Skeletal muscle satellite cell (primary cell): ENCODE results near the gene OXER1.
"Not testable (repeated sequence)": the region's sequence is repeated elsewhere in the genome, so short reads cannot be mapped to it uniquely, and the experiment has no call there.

Experiments used
- H3K27me3 ChIP-seq: 2 replicates; pipeline ENCODE4 v1.7.0; 2013; ENCODE audit warnings: low read length; ENCODE audit not compliant: control insufficient read depth, insufficient read depth
- H3K36me3 ChIP-seq: 2 replicates; pipeline ENCODE4 v1.7.0; 2013; ENCODE audit warnings: mild to moderate bottlenecking, control low read depth, low read length; ENCODE audit not compliant: insufficient read depth
- H3K4me1 ChIP-seq: 2 replicates; pipeline ENCODE4 v1.7.0; 2013; ENCODE audit warnings: low read length; ENCODE audit not compliant: control insufficient read depth, insufficient read depth
- H3K4me2 ChIP-seq: 2 replicates; pipeline ENCODE4 v1.7.0; 2013; ENCODE audit warnings: mild to moderate bottlenecking, low read length
- H3K4me3 ChIP-seq: 2 replicates; pipeline ENCODE4 v1.7.0; 2013; ENCODE audit warnings: low read length
- H3K9ac ChIP-seq: 2 replicates; pipeline ENCODE4 v1.7.0; 2013; ENCODE audit warnings: mild to moderate bottlenecking, low read depth, low read length, moderate library complexity
- H3K9me3 ChIP-seq: replicated peaks from 2 replicates; pipeline ENCODE4 v1.7.0; 2013; ENCODE audit warnings: mild to moderate bottlenecking, control low read depth, low read length

OXER1 gene

DNA sequence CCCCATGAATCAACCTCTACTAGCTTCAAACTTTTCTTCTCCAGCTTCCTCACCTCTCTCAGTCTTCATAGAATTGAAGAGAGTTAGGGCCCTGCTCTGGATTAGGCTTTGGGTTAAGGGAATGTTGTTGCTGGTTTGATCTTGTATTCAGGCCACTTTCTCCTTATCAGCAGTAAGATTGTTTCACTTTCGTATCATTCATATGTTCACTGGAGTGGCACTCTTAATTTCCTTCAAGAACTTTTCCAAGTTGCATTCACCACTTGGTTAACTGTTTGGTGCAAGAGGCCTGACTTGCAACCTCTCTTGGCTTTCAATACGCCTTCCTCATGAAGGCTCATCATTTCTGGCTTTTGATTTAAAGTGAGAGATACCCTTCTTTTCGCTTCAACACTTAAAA is 22.8 kb downstream of the OXER1 start:
- H3K27me3 ChIP-seq = no peaks in the 10 kb centered on the region
- H3K36me3 ChIP-seq = peaks cover 5% of the 10 kb centered on the region
- H3K9ac ChIP-seq = no peak overlapping the region
- H3K9me3 ChIP-seq = no peaks in the 10 kb centered on the region
- H3K4me1 ChIP-seq = peaks cover 16% of the 10 kb centered on the region
- no peak overlapping the region for H3K4me2 ChIP-seq
- H3K4me3 ChIP-seq = no peak overlapping the region

DNA sequence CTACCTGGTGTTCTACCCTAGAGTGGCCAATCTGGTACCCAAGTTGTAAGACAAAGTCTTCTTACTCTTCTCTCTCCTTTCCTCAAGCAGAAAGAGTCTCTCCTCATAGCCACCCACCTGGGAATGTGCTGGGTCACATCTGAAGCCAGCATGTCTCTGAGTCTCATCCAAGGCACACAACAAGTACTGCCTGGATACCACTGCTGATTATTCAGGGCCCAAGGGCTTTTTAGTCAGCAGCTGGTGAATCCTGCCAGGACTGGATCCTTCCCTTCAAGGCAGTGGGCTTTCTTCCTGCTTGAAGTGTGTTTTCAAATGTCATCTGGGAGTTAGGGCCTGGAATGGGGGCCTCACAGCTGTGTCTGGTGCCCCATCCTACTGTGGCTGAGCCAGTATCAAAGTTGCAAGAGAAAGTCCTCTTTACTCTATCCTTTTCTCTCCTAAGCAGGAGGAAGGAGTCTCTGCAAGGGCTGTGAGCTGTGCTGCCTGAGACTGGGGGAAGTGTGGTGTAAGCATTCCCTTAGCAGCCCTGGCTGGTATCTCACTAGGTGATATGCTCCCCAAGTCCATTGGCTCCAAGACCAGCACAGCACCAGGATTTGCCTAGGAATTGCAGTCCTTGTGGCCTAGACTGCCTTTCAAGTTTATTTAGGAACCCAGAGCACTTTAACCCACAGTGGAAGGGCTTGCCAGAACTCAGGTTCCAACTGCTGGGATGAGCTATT is 27.2 kb downstream of the OXER1 start:
- peaks cover 5% of the 10 kb centered on the region for H3K36me3 ChIP-seq
- H3K4me3 ChIP-seq = no peak overlapping the region
- no peaks in the 10 kb centered on the region for H3K27me3 ChIP-seq
- no peak overlapping the region for H3K4me2 ChIP-seq
- H3K9me3 ChIP-seq = no peaks in the 10 kb centered on the region
- H3K4me1 ChIP-seq = no peaks in the 10 kb centered on the region
- H3K9ac ChIP-seq = no peak overlapping the region

DNA sequence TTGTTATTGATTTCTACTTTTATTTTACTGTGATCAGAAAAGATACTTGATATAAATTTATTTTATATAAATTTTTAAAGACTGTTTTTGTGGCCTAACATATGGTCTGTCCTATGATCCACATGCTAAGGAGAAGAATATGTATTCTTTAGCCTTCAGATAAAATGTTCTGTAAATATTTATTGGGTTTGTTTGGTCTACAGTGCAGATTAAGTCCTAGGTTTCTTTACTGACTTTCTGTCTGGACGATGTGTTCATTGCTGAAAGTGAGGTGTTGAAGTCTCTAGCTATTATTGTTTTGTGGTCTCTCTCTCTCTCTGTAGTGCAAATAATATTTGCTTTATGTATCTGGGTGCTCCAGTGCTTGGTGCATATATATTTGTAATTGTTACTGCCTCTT is 30.1 kb downstream of the OXER1 start:
- Histone ChIP-seq H3K27me3 (no peaks in the 10 kb centered on the region), H3K9me3 (no peaks in the 10 kb centered on the region), H3K4me3 (no peak overlapping the region), H3K4me2 (no peak overlapping the region), H3K36me3 (no peaks in the 10 kb centered on the region), H3K9ac (no peak overlapping the region), H3K4me1 (no peaks in the 10 kb centered on the region)

DNA sequence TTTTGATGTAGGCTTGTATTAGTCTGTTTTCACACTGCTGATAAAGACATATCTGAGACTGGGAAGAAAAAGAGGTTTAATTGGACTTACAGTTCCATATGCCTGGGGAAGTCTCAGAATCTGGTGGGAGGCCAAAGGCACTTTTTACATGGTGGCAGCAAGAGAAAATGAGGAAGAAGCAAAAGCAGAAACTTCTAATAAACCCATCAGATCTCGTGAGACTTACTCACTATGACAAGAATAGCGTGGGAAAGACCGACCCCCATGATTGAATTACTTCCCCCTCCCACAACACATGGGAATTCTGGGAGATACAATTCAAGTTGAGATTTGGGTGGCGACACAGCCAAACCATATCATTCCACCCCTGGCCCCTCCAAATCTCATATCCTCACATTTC is 32.6 kb downstream of the OXER1 start:
- not testable (repeated sequence) for H3K4me3 ChIP-seq, H3K27me3 ChIP-seq, H3K4me2 ChIP-seq, H3K9ac ChIP-seq, H3K4me1 ChIP-seq, H3K36me3 ChIP-seq, H3K9me3 ChIP-seq

DNA sequence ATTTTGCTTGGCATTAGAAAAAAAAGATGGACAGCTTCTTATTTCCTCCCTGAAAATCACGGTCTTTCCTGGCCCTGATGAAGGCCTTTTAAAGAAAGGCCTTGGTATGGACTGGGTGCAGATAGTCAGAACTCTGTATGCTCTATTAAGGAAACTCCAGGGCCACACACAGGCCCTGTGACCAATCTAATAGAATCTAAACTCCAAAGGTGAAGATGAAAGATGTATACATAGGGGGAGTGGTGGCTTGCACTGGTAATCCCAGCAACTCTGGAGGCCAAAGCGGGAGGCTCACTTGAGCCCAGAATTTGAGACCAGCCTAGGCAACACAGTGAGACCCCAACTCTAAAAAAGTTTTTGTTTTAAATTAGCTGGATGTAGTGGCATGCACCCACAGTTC is 37.3 kb downstream of the OXER1 start:
- H3K4me3 ChIP-seq = no peak overlapping the region
- H3K9me3 ChIP-seq = no peaks in the 10 kb centered on the region
- H3K4me2 ChIP-seq = no peak overlapping the region
- H3K9ac ChIP-seq = no peak overlapping the region
- H3K36me3 ChIP-seq = no peaks in the 10 kb centered on the region
- peaks cover 4% of the 10 kb centered on the region for H3K4me1 ChIP-seq
- H3K27me3 ChIP-seq = no peaks in the 10 kb centered on the region

DNA sequence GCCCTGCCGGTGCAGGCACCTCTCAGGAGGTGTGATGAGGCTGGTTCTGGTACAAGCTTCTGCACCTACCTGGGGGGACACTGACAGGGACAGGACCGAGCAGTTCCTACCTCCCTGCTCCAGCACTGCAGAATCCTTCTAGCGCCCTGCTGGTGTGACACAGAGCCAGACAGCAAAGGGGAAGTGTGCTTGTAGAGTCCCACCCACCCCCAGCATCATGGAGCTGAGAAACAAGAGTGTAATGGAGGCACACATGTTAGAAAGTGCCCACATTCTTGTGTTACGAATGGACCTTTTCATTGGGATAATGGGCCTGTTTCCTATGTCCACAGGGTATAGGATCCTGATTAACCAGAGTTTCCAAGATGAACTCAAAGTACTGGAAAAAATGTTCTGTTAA is 38.3 kb downstream of the OXER1 start:
- no peaks in the 10 kb centered on the region for H3K27me3 ChIP-seq
- H3K4me2 ChIP-seq = no peak overlapping the region
- H3K36me3 ChIP-seq = no peaks in the 10 kb centered on the region
- peaks cover 4% of the 10 kb centered on the region for H3K4me1 ChIP-seq
- H3K9me3 ChIP-seq = no peaks in the 10 kb centered on the region
- H3K9ac ChIP-seq = no peak overlapping the region
- no peak overlapping the region for H3K4me3 ChIP-seq

DNA sequence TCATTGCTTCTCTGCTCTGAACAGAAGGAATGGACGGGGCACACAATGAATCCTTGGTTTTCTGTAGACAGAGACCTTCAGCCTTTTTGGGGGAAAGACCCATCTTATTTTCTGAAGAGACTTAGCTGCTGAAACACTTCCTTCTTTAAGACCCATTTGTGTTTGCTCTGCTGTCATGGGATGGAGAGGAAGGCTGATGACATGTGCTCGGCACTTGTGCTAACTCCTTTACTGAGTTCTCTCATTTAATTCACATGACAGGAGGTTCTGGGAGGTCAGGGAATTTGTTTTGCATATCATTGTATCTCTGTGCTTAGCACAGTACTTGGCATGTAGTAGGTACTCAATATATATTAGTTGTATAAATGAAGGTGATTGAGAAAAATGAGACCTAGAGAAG is 39.0 kb downstream of the OXER1 start:
- no peak overlapping the region for H3K9ac ChIP-seq
- H3K9me3 ChIP-seq = no peaks in the 10 kb centered on the region
- no peak overlapping the region for H3K4me2 ChIP-seq
- H3K4me1 ChIP-seq = peaks cover 4% of the 10 kb centered on the region
- H3K36me3 ChIP-seq = no peaks in the 10 kb centered on the region
- no peaks in the 10 kb centered on the region for H3K27me3 ChIP-seq
- no peak overlapping the region for H3K4me3 ChIP-seq

DNA sequence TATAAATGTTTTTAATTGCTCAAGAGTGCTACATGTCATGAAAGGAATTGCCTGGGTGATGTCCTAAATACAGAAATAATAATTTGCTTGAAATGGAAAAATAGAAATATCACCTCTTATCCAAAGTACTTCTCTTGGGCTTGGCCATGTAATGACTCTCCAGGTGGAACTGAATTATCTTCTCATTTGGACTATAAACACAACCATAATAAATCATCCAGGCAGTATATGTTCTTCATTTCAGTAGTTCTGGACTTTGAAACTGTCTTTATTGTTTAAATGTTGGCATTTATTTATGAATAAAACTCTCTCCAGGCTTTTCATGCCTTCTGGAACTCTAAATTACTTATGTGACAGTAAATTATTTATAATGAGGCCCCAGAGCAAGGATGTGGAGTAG is 40.5 kb downstream of the OXER1 start:
- Histone ChIP-seq H3K36me3 (no peaks in the 10 kb centered on the region), H3K4me2 (no peak overlapping the region), H3K9me3 (no peaks in the 10 kb centered on the region), H3K27me3 (no peaks in the 10 kb centered on the region), H3K4me3 (no peak overlapping the region), H3K9ac (no peak overlapping the region), H3K4me1 (peaks cover 4% of the 10 kb centered on the region)

DNA sequence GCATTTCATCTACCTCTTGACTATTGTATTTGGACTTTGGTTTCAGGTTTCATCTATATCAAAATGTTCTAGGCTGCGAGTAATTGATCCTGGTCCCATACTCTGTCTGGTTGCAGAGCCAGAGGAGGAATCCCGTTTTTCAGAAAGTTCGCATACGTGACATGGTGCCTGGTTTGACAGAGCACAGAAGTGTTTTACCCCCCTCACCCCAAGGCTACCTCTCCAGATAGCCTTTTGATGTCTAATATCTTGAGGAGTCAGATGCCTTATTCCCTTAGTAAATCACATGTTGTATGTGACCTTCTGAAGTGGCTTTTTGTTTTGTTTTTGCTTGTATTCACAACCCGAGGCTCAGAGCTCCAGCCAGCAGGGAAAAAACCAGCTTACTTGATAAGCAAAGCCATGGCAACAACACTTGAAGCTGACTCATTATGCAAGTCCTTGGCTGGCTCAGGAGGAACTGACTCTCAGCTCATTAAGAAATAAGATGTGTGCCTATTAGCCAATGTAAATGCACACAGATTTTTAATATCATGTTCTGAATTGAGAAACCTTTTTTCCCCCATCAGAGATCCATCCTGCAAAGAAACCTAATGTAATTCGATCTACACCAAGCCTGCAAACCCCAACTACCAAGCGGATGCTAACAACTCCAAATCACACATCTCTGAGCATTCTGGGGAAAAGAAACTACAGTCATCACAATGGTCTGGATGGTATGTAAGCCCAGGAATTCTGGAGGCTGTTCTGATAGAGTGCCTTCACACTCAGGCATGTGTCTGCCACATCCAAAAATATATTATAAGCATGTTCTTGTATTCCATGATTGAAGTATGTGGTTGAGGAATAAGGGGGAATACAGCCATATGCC is 41.4 kb downstream of the OXER1 start:
- Histone ChIP-seq H3K9me3 (no peaks in the 10 kb centered on the region), H3K9ac (no peak overlapping the region), H3K27me3 (no peaks in the 10 kb centered on the region), H3K36me3 (no peaks in the 10 kb centered on the region), H3K4me1 (peaks cover 4% of the 10 kb centered on the region), H3K4me3 (no peak overlapping the region), H3K4me2 (no peak overlapping the region)

DNA sequence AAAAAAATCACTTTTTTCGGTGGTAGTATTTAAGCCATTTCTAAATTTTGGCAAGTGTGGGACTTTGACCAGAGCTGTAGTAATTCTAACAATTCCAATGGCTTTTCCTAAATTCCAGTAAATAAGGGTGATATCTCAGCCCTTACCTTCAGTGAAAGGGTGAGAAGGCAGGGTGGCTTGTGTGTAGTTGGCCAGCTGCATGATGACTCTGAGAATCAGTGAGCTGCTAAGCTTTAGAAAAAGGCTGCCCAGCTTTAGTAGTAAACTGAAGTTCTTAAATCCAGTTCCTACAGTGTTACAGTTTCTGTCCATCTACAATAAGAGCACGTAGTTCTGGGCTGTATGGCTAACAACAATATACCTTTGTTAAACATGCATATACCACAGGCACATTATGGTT is 42.0 kb downstream of the OXER1 start:
- H3K4me2 ChIP-seq = no peak overlapping the region
- H3K9me3 ChIP-seq = no peaks in the 10 kb centered on the region
- no peak overlapping the region for H3K4me3 ChIP-seq
- peaks cover 4% of the 10 kb centered on the region for H3K4me1 ChIP-seq
- no peak overlapping the region for H3K9ac ChIP-seq
- no peaks in the 10 kb centered on the region for H3K36me3 ChIP-seq
- H3K27me3 ChIP-seq = no peaks in the 10 kb centered on the region

DNA sequence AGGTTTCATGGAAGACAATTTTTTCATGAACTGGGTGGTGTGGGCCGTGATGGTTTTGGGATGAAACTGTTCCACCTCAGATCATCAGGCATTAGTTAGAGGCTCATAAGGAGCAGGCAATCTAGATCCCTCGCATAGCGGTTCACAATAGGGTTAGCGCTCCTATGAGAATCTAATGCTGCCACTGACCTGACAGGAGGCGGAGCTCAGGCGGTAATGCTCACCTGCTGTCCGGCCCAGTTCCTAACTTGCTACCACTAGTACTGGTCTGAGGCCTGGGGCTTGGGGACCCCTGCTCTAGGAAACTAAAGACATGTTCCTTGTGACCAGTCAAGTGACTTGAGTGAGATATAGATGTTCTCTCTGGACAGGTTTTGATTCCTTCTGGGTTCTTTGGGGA is 49.2 kb downstream of the OXER1 start:
- Histone ChIP-seq H3K9ac (no peak overlapping the region), H3K27me3 (no peaks in the 10 kb centered on the region), H3K4me2 (no peak overlapping the region), H3K36me3 (no peaks in the 10 kb centered on the region), H3K4me3 (no peak overlapping the region), H3K4me1 (no peaks in the 10 kb centered on the region), H3K9me3 (no peaks in the 10 kb centered on the region)

DNA sequence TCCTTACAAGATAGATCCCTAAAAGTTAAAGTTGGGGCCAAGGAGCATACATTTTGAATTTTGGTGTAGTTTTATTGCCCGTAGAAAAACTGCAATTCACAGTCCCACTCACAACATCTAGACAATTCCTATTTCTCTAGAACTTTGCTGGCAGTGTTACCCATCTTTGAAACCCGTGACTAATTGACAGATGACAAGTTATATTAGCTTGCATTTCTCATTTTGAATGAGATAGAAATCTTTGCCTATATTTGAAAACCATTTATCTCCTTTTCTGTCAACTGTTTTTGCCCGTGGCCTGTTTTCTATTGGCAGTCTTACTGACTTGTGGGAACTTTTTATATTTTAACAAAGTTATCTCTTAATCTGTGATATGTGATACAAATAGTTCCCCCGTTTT is 50.0 kb downstream of the OXER1 start:
- H3K36me3 ChIP-seq = peaks cover 7% of the 10 kb centered on the region
- no peaks in the 10 kb centered on the region for H3K4me1 ChIP-seq
- H3K27me3 ChIP-seq = no peaks in the 10 kb centered on the region
- H3K4me3 ChIP-seq = no peak overlapping the region
- no peak overlapping the region for H3K4me2 ChIP-seq
- H3K9ac ChIP-seq = no peak overlapping the region
- H3K9me3 ChIP-seq = no peaks in the 10 kb centered on the region
